LNCAP (cell line): Measurements from ENCODE around the gene CLDN7.

Experiments
- TF ChIP-seq, protein P1 (sequence below): fragments of 450-650 bp; IDR thresholded peaks from 2 replicates; pipeline ENCODE4 v1.5.1; 2017; ENCODE audit warnings: mild to moderate bottlenecking

CLDN7 gene

DNA sequence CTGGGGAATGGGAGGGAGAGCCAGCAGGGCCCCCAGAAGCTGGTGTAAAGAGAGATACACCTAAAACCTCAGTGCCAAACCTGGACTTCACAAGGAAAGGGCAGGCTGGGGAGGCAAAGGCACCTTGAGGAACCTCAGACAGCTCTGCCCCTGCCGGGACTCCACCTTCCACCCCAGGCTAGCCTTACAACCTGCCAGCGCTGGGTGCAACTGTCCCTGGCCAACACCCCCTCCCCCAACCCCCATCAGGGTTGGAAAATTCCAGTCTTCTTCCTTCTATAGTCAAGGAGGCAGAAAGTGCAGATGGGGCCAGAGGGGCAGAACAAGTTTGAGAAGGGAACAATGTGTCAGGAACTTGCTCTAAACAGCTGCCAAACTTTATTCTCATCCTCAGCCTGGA lies 29.9 kb upstream of the CLDN7 start:
- TF ChIP-seq, protein P1, sequence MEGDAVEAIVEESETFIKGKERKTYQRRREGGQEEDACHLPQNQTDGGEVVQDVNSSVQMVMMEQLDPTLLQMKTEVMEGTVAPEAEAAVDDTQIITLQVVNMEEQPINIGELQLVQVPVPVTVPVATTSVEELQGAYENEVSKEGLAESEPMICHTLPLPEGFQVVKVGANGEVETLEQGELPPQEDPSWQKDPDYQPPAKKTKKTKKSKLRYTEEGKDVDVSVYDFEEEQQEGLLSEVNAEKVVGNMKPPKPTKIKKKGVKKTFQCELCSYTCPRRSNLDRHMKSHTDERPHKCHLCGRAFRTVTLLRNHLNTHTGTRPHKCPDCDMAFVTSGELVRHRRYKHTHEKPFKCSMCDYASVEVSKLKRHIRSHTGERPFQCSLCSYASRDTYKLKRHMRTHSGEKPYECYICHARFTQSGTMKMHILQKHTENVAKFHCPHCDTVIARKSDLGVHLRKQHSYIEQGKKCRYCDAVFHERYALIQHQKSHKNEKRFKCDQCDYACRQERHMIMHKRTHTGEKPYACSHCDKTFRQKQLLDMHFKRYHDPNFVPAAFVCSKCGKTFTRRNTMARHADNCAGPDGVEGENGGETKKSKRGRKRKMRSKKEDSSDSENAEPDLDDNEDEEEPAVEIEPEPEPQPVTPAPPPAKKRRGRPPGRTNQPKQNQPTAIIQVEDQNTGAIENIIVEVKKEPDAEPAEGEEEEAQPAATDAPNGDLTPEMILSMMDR: no peak

DNA sequence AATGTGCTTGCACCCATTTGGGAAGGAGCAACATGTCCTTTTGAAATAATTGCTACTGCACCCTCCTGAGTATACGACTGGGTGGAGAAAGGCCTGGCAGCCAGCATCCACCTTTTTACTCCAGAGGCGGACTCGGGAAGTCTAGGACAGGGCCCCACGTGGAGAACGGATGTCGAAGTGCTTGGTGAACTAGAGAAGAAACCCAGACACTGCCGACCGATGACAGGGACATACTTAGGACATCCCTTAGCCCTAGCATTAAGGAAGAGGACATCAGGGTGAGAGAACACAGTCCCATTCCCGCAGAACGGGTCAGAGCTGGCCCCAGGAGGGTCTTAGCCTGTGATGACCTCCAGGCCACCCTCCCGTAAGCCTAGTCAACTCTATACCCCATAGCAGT lies 28.4 kb upstream of the CLDN7 start:
- TF ChIP-seq, protein P1: no peak

DNA sequence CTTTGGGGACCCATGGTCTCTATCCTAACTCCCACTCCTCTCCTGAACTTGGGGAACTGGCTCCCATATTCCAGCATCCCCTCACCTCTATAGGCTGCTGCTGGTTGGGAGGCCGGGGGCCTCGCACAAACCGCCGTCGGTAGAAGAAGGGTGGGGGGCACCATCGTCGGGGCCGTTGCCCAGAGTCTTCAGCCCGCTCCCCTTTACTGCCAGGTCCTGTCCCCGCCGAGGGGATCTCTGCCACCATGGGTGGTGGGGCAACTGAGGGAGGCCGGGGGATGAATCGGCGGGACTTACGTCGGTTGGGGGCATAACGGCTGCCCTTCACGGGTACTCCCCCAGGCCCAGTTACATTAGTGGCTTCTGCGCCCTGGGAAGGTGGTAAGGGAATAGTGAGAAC lies 27.9 kb upstream of the CLDN7 start:
- TF ChIP-seq, protein P1: no peak

DNA sequence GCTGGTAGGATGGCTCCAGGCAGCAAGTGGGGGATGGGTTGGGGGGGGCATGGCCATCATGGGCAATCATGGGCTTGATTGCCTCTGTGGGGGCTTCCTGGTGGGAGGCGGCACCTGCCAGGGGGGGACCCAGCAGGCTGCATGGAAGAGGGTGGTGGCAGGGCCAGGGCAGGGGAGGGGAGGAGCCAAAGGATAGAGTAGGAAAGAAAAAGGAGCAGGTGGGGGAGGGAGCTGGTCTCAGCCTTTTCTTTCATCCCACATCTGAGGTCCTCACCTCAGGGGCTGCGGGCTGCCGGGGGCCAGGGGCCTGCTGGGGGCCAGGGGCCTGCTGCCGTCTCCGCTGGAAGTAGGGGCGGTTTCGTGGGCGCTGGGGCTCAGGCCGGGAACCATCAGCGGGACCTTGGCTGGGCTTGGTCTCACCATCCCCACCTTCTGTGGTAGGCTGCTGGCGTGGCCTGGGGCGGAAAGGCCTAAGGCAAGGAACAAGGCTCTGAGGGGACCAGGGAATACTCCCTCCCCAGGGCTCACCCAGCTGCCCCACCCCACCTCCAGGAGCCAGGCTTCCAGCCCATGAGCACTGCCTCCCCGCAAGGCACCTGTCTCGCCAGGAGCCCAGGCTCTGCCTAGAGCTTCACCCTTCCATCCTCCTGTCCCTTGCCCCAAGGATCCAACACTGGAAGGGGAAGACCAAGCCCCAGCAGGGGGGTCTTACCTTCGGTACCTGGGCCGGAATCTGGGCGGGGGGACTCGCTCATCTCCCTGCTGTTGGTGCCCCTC lies 27.2 kb upstream of the CLDN7 start:
- TF ChIP-seq, protein P1: no peak

DNA sequence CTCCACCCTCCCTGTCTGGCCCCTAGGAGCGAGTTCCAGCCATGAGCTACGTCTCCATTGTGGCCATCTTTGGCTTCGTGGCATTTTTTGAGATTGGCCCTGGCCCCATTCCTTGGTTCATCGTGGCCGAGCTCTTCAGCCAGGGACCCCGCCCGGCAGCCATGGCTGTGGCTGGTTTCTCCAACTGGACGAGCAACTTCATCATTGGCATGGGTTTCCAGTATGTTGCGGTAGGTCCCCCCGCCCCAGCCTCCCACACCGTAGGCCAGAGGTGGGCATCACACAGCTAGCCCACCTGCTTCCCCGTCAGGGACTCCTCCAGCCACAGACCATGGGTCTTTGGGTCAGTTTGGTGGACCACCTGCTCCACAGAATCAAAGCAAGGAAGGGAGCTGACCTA lies 23.4 kb upstream of the CLDN7 start:
- TF ChIP-seq, protein P1: no peak

DNA sequence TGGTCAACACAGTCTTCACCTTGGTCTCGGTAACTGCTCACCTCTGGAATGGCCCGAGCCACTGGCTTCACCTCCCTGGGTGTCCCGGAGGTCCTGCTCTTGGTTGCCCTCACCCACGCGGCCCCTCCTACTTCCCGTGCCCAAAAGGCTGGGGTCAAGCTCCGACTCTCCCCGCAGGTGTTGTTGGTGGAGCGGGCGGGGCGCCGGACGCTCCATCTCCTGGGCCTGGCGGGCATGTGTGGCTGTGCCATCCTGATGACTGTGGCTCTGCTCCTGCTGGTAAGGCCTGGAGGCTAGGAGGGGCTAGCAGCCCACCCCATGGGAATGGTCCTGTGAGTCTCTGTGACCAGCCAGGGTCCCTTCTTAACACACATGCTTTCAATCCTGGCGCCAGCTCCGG lies 22.6 kb upstream of the CLDN7 start:
- TF ChIP-seq, protein P1: no peak

DNA sequence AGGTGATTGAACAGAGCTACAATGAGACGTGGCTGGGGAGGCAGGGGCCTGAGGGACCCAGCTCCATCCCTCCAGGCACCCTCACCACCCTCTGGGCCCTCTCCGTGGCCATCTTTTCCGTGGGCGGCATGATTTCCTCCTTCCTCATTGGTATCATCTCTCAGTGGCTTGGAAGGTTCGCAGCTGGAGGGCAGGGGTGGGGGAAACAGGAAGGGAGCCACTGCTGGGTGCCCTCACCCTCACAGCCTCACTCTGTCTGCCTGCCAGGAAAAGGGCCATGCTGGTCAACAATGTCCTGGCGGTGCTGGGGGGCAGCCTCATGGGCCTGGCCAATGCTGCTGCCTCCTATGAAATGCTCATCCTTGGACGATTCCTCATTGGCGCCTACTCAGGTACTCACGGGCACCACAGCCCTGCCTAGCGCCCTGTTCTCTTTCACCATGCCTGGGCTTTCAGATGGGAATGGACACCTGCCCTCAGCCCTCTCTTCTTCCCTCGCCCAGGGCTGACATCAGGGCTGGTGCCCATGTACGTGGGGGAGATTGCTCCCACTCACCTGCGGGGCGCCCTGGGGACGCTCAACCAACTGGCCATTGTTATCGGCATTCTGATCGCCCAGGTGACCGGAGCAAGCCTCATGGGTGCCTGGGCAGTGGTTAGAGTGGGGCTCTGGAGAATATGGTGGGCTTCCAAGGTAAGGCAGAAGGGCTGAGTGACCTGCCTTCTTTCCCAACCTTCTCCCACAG lies 21.4 kb upstream of the CLDN7 start:
- TF ChIP-seq, protein P1: no peak
